Bronchial epithelial cell (primary cell): Measurements from ENCODE around the gene ARF6. TPM values are rescaled to one million over a fixed set of nuclear protein-coding genes. Genes with fewer than 3 reads are reported as not detected.
A peak's percentile ranks its signal among the peaks of the same experiment; 100 is the strongest.

Experiments
- DNase-seq: peaks from one replicate; pipeline ENCODE4 v3.0.0-alpha.2; 2010; ENCODE audit warnings: low read depth
- FAIRE-seq: peaks from 2 replicates; lab custom pipeline; 2011; peaks lifted over from hg19 to GRCh38; lab: Jason Lieb, UNC
- H3K27me3 ChIP-seq: 2 replicates; pipeline ENCODE4 v1.5.1; 2011; ENCODE audit warnings: low read length; ENCODE audit not compliant: control insufficient read depth, insufficient read depth
- H3K36me3 ChIP-seq: 2 replicates; pipeline ENCODE4 v1.5.1; 2011; ENCODE audit warnings: low read length; ENCODE audit not compliant: control insufficient read depth, insufficient read depth
- H3K4me3 ChIP-seq: 2 replicates; pipeline ENCODE4 v1.5.1; 2011; ENCODE audit warnings: mild to moderate bottlenecking, low read depth, low read length, control low read depth
- total RNA-seq: library from RNA; depleted of rRNA; stranded (reverse); fragments of >200 nt; gene quantifications from 2 replicates; pipeline ENCODE4 v1.2.1, GENCODE V29; 2014
- TF ChIP-seq, protein P1 (sequence below): IDR thresholded peaks from 2 replicates; pipeline ENCODE4 v1.5.1; 2011; ENCODE audit warnings: mild to moderate bottlenecking, moderate library complexity, low read length, control low read depth, inconsistent platforms; ENCODE audit not compliant: insufficient read depth, severe bottlenecking

ARF6 gene
- total RNA-seq, 1 donor from 2014 or later: 83.2 TPM

DNA sequence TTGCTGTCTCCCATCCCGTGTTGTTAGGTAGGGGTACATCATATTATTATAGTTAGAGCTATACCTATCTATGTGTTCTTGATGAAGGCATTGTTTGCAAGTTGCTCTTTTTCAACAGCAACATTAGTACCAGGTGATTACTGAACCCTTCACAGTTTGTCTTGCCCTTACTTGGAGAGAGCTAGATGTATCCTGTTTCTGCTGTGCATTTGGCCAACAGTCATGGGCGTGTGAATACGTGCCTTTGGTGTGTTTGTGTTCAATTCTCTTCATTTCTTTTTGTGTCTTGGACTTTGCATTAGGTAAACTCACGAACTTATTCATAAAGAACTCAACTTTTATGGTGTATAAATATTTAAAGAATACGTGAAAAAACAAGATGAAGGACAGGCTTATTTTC lies 14.3 kb downstream of the ARF6 start:
- peak; percentile 89 for DNase-seq
- Histone ChIP-seq H3K4me3 (no peak overlapping the region), H3K27me3 (no peaks in the 10 kb centered on the region), H3K36me3 (no peaks in the 10 kb centered on the region)
- TF ChIP-seq, protein P1, sequence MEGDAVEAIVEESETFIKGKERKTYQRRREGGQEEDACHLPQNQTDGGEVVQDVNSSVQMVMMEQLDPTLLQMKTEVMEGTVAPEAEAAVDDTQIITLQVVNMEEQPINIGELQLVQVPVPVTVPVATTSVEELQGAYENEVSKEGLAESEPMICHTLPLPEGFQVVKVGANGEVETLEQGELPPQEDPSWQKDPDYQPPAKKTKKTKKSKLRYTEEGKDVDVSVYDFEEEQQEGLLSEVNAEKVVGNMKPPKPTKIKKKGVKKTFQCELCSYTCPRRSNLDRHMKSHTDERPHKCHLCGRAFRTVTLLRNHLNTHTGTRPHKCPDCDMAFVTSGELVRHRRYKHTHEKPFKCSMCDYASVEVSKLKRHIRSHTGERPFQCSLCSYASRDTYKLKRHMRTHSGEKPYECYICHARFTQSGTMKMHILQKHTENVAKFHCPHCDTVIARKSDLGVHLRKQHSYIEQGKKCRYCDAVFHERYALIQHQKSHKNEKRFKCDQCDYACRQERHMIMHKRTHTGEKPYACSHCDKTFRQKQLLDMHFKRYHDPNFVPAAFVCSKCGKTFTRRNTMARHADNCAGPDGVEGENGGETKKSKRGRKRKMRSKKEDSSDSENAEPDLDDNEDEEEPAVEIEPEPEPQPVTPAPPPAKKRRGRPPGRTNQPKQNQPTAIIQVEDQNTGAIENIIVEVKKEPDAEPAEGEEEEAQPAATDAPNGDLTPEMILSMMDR: no peak
- FAIRE-seq: no peak

- TF ChIP-seq, protein P1: no peak
- no peak overlapping the region for H3K4me3 ChIP-seq
- no peaks in the 10 kb centered on the region for H3K27me3 ChIP-seq
- peak; percentile 89 for DNase-seq
- no peaks in the 10 kb centered on the region for H3K36me3 ChIP-seq
- FAIRE-seq: no peak
Observed at GRCh38 chr14:49908433-49908782, 15.5 kb downstream of the ARF6 start.

DNA sequence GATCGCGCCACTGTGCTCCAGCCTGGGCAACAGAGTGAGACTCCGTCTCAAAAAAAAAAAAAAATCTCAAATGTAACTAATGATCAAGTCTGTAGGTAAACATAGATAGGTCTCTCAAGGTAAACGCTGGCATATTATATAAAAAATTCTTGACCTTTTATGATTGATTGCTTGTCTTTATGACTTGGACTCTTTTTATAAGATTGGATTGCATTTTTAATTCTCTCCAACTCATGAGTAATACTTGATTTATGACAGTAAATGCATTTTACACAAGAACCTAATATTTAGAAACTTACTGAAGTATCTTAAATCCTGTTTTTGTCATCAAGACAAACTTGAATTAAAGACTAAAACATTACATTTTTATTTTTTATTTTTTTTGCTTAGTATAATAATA lies 16.1 kb downstream of the ARF6 start:
- TF ChIP-seq, protein P1: no peak
- DNase-seq: no peak
- no peaks in the 10 kb centered on the region for H3K36me3 ChIP-seq
- H3K27me3 ChIP-seq: no peaks in the 10 kb centered on the region
- no peak for FAIRE-seq
- H3K4me3 ChIP-seq: no peak overlapping the region

DNA sequence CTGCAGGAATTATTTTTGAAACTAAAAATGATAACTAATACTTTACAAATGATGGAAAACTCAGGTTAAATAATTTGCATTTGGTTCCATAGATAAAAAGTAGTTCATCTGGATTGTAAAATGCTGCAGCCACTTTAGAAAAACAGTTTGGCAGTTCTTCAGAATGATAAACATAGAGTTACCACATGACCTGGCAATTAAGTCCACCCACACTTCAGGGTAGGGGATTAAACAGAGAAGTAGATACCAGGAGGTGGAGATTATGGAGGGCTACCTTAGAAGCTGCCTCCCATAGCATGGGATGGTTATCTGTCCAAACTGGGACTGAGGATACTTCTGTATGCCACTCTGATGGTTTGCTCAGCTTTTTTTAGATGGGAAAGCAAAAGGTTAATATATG lies 22.2 kb downstream of the ARF6 start:
- H3K36me3 ChIP-seq: no peaks in the 10 kb centered on the region
- H3K27me3 ChIP-seq: no peaks in the 10 kb centered on the region
- no peak for FAIRE-seq
- H3K4me3 ChIP-seq: no peak overlapping the region
- no peak for DNase-seq
- TF ChIP-seq, protein P1: no peak

DNA sequence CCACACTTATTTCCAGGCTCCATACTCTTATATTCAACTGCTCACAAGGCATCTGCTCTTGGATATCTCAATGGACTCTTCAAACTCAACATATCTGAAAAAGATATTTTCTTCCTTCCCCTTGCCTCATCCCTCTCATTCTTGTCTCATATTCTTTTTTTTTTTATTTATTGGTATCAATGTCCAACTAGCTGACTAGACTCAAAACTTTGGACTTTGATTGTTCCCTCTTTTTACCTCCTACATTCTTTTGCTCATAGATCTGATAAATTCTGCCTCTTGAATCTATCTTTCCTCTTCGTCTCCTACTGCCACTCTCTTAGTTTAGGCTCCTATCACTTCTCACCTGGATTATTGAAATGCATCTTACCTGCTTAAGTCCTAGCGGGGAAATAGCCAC lies 25.8 kb downstream of the ARF6 start:
- TF ChIP-seq, protein P1: no peak
- Histone ChIP-seq H3K4me3 (no peak overlapping the region), H3K27me3 (no peaks in the 10 kb centered on the region), H3K36me3 (no peaks in the 10 kb centered on the region)
- DNase-seq (no peak), FAIRE-seq (no peak)
